ENCODE data around the gene IHH.

Gene IHH

DNA sequence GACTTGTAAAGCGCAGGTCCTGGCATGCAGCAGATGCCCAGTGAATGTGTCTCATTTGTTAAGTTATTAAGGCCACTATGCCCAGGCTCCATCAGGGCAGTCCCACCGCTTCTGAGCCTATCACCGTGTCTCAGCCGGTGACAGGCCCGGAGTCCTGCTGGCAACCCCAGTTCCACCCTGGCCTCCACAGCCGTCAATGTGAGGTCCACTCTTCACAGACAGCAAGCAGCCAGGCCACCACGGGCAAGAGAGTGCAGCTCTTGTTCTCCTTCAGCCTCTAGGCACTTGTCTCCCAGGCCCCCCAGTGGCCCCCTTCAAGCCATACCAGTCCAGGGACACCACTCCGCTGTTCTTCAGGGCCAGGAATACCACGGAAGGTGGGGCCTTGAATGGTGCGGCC is 42.0 kb downstream of the IHH start:
- DNase-seq: no peak

DNA sequence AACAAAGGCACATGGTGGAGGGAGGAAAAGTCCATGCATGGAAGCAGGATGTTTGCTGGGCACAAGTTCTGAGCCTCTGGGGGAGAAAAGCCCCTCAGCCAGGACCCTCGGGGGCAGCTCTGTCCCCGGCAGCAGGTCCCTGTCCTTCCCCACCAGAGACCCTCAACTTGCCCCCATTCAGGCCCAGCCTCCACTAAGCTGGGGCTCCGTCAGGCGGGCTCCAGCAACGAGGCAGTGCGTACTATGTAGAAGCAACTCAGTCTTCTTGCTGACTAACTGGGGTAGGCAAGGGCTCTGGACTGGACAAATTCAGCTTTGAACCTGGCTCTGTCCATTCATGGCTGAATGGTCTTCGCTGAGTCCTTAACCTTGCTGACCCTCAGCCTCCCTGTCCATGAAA is 42.4 kb downstream of the IHH start:
- DNase-seq: no peak

DNA sequence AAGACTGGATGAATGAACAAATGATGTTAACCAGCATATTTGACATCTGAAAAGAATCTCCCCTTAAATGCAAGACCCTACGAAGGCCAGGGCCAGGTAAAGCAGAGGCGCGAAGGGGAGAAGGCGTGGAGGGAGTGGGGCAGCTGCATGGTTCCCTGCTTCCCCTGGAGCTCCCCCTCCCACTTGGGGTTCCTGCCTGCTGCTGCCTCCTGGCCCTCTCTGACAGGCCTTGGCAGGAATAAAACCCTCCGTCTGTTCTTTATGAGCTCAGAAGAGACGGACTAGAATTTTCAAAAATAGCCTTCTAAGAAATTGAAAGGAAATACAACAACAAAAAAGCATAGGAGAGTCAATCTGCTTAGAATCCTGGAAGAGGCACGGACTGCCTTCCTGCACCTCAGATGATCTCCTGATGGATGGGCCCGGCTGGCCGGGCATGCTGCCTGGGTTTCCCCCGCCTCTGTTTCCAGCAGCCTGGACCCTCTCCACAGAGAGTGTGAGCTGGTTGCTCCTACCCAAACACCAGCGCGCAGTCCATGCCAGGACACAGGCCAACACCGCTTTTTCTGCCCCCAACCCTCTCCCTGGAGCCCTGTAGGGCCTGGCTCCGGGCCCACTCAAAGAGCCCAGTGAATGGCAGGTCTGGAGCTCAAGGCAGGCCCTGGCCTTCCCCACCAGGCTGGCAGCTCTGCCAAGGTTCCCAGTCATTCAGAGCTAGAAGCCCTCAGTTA is 43.4 kb downstream of the IHH start:
- DNase-seq: no peak

DNA sequence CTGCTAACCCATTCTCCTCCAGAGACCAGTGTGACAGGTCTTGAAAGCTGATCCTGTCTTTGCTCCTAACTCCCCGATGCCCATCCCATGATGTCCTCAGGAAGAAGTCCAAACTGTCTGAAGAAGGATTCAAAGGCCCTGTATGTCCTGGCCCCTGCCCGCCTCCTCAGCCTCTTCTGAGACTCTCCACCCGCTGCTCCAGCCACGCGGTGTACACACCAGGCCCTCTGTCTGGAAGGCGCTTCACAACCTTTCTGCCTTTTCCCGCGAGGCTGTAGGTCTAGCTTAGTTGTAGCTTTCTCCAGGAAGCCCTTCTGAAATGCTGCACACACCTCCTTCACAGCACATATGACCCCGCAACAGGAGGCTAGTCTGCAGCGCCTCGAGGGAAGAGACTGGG is 44.0 kb downstream of the IHH start:
- DNase-seq: no peak

DNA sequence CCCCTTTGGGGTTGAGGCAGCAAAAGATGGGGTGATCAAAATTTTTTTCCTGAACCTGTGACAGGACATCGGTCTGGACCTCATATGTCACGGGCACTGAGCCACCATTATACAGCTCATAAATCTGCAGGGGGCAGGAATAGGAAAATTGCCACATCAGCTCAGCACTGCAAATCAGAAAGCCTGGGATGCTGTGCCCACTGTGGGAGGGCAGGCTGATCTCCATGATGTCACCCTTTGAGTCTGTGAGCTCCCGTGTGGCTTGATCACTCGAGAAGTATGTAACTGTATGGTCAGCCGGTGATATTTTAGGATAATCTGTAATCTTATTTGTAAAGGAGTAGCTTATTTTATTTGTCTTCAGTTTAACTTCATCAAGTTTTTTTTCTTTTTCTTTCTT is 49.8 kb downstream of the IHH start:
- DNase-seq: no peak

DNA sequence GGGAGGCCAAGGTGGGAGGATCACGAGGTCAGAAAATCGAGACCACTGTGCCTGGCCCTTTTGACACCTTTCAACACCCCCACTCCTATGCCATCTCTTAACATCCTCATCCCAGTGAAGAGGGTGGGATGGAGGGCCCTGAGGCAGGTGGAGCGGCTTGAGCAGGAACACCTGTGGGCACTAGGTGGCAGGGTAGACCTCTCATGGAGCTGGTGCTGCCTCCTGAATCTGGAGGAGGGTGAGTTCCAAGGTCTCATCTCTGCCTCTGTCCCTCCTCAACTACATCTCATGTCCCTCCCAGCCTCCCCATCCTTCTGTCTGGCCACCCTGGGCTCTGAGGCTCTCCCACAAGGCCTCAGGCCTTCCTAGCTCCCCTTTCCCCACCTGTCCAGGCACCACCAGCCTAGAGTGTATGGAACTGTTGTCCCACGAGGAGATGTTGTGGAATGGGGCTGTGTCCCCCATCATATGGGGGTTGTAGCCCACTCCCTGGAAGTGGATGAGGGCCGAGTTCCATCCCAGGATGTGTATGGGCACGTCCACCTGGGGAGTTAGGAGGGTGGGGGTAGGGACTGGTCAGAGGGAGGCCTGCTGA is 50.5 kb downstream of the IHH start:
- no peak for DNase-seq

DNA sequence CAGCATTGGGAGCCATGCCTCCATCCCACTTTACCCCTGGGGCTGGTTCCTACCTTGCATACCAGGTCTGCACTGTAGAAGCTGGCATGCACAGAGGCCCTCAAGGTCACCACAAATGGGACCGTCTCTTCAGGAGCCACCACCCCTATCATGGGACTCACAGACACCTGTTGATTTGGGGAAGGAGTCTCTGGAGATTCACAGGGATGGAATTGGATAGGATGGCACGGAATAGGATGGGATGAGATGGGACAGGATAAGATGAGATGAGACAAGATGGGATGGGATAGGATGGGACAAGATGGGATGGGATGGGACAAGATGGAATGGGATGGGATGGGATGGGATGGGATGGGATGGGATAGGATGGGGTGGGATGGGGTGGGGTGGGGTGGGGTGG is 51.4 kb downstream of the IHH start:
- no peak for DNase-seq
